MM.1S (cell line): ENCODE results near the gene GJA5.

Experiments
- DNase-seq: peaks from one replicate; pipeline ENCODE4 v3.0.0-alpha.2; 2015
- H2AFZ ChIP-seq: fragments of 300-600 bp; sonication (generic); 2 replicates; pipeline ENCODE4 v1.6.0; 2016; ENCODE audit warnings: antibody characterized with exemption, low read length
- H3F3A ChIP-seq: fragments of 300-600 bp; sonication (generic); 2 replicates; pipeline ENCODE4 v1.6.1; 2016; ENCODE audit warnings: mild to moderate bottlenecking, antibody characterized with exemption, low read length, moderate library complexity, mixed read lengths; ENCODE audit not compliant: insufficient read depth
- H3K27ac ChIP-seq: fragments of 300-600 bp; sonication (generic); 2 replicates; pipeline ENCODE4 v1.5.1; 2016; ENCODE audit warnings: mild to moderate bottlenecking, low read length
- H3K27me3 ChIP-seq: fragments of 300-600 bp; sonication (generic); replicated peaks from 2 replicates; pipeline ENCODE4 v1.6.0; 2016; ENCODE audit warnings: low read length; ENCODE audit not compliant: insufficient read depth
- H3K36me3 ChIP-seq: fragments of 300-600 bp; sonication (generic); replicated peaks from 2 replicates; pipeline ENCODE4 v1.6.1; 2016; ENCODE audit warnings: mild to moderate bottlenecking, low read length, mixed read lengths; ENCODE audit not compliant: insufficient read depth
- H3K4me1 ChIP-seq: fragments of 300-600 bp; sonication (generic); 2 replicates; pipeline ENCODE4 v1.6.1; 2016; ENCODE audit warnings: low read length, mixed read lengths
- H3K4me2 ChIP-seq: fragments of 300-600 bp; sonication (generic); 2 replicates; pipeline ENCODE4 v1.6.0; 2016; ENCODE audit warnings: low read depth, low read length
- H3K4me3 ChIP-seq: fragments of 300-600 bp; sonication (generic); 2 replicates; pipeline ENCODE4 v1.5.1; 2016; ENCODE audit warnings: low read length, mixed read lengths
- H3K79me2 ChIP-seq: fragments of 300-600 bp; sonication (generic); 2 replicates; pipeline ENCODE4 v1.6.1; 2016; ENCODE audit warnings: mixed run types, low read length, mixed read lengths
- H3K9ac ChIP-seq: fragments of 300-600 bp; sonication (generic); 2 replicates; pipeline ENCODE4 v1.6.1; 2016; ENCODE audit warnings: low read length, mixed read lengths
- H3K9me2 ChIP-seq: fragments of 300-600 bp; sonication (generic); replicated peaks from 2 replicates; pipeline ENCODE4 v1.6.1; 2016; ENCODE audit warnings: mild to moderate bottlenecking, low read length, mixed read lengths; ENCODE audit not compliant: insufficient read depth
- H3K9me3 ChIP-seq: fragments of 300-600 bp; sonication (generic); replicated peaks from 2 replicates; pipeline ENCODE4 v1.6.1; 2016; ENCODE audit warnings: mild to moderate bottlenecking, low read length, mixed read lengths; ENCODE audit not compliant: insufficient read depth
- H4K20me1 ChIP-seq: fragments of 300-600 bp; sonication (generic); 2 replicates; pipeline ENCODE4 v1.6.1; 2016; ENCODE audit warnings: mild to moderate bottlenecking, low read length, moderate library complexity, mixed read lengths; ENCODE audit not compliant: insufficient read depth
- CTCF ChIP-seq: fragments of 300-600 bp; sonication (generic); IDR thresholded peaks from 2 replicates; pipeline ENCODE4 v1.5.1; 2016; ENCODE audit warnings: antibody characterized with exemption, low read length, mixed read lengths
- EZH2 ChIP-seq: fragments of 300-600 bp; sonication (generic); optimal IDR thresholded peaks from 2 replicates; pipeline ENCODE3; 2017; ENCODE audit warnings: low read depth, mild to moderate bottlenecking, antibody characterized with exemption, low read length, mixed read lengths
- EZH2phosphoT487 ChIP-seq: fragments of 300-600 bp; sonication (generic); IDR thresholded peaks from 2 replicates; pipeline ENCODE4 v1.6.1; 2018; ENCODE audit warnings: antibody characterized with exemption, low read length

Gene GJA5

GRCh38 chr1:147747966-147748365, 12.4 kb downstream of the GJA5 start:
- Histone ChIP-seq H3K9me3 (no peaks in the 10 kb centered on the region), H3K36me3 (no peaks in the 10 kb centered on the region), H3K4me1 (no peaks in the 10 kb centered on the region), H3K4me2 (no peak overlapping the region), H3K27ac (no peak overlapping the region), H3K79me2 (no peaks in the 10 kb centered on the region), H3K9ac (no peak overlapping the region), H4K20me1 (no peaks in the 10 kb centered on the region), H3K4me3 (no peak overlapping the region), H3K9me2 (no peaks in the 10 kb centered on the region), H3F3A (no peaks in the 10 kb centered on the region), H3K27me3 (no peaks in the 10 kb centered on the region), H2AFZ (no peak overlapping the region)
- TF ChIP-seq EZH2phosphoT487 (no peak), CTCF (no peak), EZH2 (no peak)
- DNase-seq = no peak

- Histone ChIP-seq H3K9ac (no peak overlapping the region), H3F3A (no peaks in the 10 kb centered on the region), H4K20me1 (no peaks in the 10 kb centered on the region), H2AFZ (no peak overlapping the region), H3K36me3 (no peaks in the 10 kb centered on the region), H3K27me3 (no peaks in the 10 kb centered on the region), H3K27ac (no peak overlapping the region), H3K79me2 (no peaks in the 10 kb centered on the region), H3K9me3 (no peaks in the 10 kb centered on the region), H3K4me1 (no peaks in the 10 kb centered on the region), H3K4me2 (no peak overlapping the region), H3K4me3 (no peak overlapping the region), H3K9me2 (no peaks in the 10 kb centered on the region)
- TF ChIP-seq EZH2phosphoT487 (no peak), CTCF (no peak), EZH2 (no peak)
- no peak for DNase-seq
Observed at GRCh38 chr1:147745271-147745670, 15.1 kb downstream of the GJA5 start.

GRCh38 chr1:147741065-147741464, 19.3 kb downstream of the GJA5 start:
- H3K4me1 ChIP-seq = no peaks in the 10 kb centered on the region
- no peaks in the 10 kb centered on the region for H4K20me1 ChIP-seq
- H3F3A ChIP-seq = no peaks in the 10 kb centered on the region
- no peak for TF ChIP-seq EZH2phosphoT487
- TF ChIP-seq CTCF = no peak
- TF ChIP-seq EZH2 = no peak
- no peak overlapping the region for H3K27ac ChIP-seq
- no peak for DNase-seq
- H3K9me2 ChIP-seq = no peaks in the 10 kb centered on the region
- no peak overlapping the region for H3K4me2 ChIP-seq
- no peak overlapping the region for H2AFZ ChIP-seq
- H3K9ac ChIP-seq = no peak overlapping the region
- no peaks in the 10 kb centered on the region for H3K79me2 ChIP-seq
- H3K36me3 ChIP-seq = no peaks in the 10 kb centered on the region
- H3K4me3 ChIP-seq = no peak overlapping the region
- no peaks in the 10 kb centered on the region for H3K9me3 ChIP-seq
- H3K27me3 ChIP-seq = no peaks in the 10 kb centered on the region

- Histone ChIP-seq H3K27me3 (no peaks in the 10 kb centered on the region), H3F3A (no peaks in the 10 kb centered on the region), H3K4me3 (no peak overlapping the region), H3K27ac (no peak overlapping the region), H3K79me2 (no peaks in the 10 kb centered on the region), H3K9me3 (no peaks in the 10 kb centered on the region), H3K36me3 (no peaks in the 10 kb centered on the region), H3K4me2 (no peak overlapping the region), H4K20me1 (no peaks in the 10 kb centered on the region), H3K4me1 (no peaks in the 10 kb centered on the region), H3K9ac (no peak overlapping the region), H3K9me2 (no peaks in the 10 kb centered on the region), H2AFZ (no peak overlapping the region)
- DNase-seq = no peak
- TF ChIP-seq EZH2 = no peak
- no peak for TF ChIP-seq CTCF
- TF ChIP-seq EZH2phosphoT487 = no peak
Observed at GRCh38 chr1:147740391-147740790, 20.0 kb downstream of the GJA5 start.
